ENCODE measurements around the gene GNG7.
A peak's percentile ranks its signal among the peaks of the same experiment; 100 is the strongest.

The GNG7 gene

DNA sequence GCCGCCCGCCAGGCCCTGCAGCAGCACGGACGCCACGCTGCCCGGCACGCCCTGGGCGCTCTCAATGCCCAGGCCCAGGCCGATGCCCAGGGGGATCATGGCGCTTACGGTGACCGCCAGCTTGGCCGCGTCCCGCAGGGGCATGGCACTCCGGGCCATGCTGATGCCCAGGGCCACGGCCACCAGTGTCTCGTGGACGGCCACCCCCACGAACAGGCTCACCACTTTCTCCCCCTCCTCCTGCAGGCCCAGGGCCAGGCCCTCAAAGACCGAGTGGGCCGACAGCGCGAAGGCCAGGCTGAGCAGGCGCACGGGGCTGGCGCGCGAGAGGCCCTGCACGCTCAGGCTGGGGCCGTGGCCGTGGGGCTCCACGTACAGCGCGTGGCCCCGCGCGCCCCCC is 30.4 kb upstream of the GNG7 start:
- POLR2A ChIA-PET, result no interaction called here
- DNase-seq, result no peak
- Histone ChIP-seq H3K4me3 (ENCODE audit: control insufficient read depth in 1 of 7, extremely low read depth in 1 of 7, insufficient read depth in 4 of 7, low read depth in 2 of 7, low read length in 6 of 7) (no peak overlapping the region), H3K9me3 (ENCODE audit: control extremely low read depth in 1 of 5, control insufficient read depth in 4 of 5, insufficient read depth in 2 of 5, low read depth in 1 of 5, low read length in 4 of 5) (peaks cover 0 to 6% (median 4%) of the 10 kb centered on the region in 5 experiments), H3K27me3 (replicated peaks in 2 of 5; ENCODE audit: control insufficient read depth in 4 of 5, insufficient read depth in 5 of 5, low read length in 4 of 5) (no peaks in the 10 kb centered on the region), H3K4me1 (ENCODE audit: control extremely low read depth in 1 of 4, control insufficient read depth in 4 of 4, insufficient read depth in 4 of 4, low read length in 3 of 4) (peaks cover 0 to 27% (median 8%) of the 10 kb centered on the region in 4 experiments), H3K36me3 (ENCODE audit: control insufficient read depth in 4 of 4, insufficient read depth in 4 of 4, low read length in 3 of 4) (peaks cover 10 to 65% (median 53%) of the 10 kb centered on the region in 4 experiments), H3K27ac (ENCODE audit: insufficient read depth in 1 of 2, low read depth in 1 of 2, low read length in 2 of 2, poor library complexity in 1 of 2, severe bottlenecking in 2 of 2) (no peak overlapping the region)
- 94% methylated on average over 33 of the region's 38 CpGs for WGBS (ENCODE audit: insufficient coverage)
- CTCF ChIA-PET, result no interaction called here

- peaks cover 0 to 24% (median 6%) of the 10 kb centered on the region in 4 experiments for H3K4me1 ChIP-seq (ENCODE audit: control extremely low read depth in 1 of 4, control insufficient read depth in 4 of 4, insufficient read depth in 4 of 4, low read length in 3 of 4)
- peaks cover 10 to 65% (median 52%) of the 10 kb centered on the region in 4 experiments for H3K36me3 ChIP-seq (ENCODE audit: control insufficient read depth in 4 of 4, insufficient read depth in 4 of 4, low read length in 3 of 4)
- no peak for DNase-seq
- H3K27me3 ChIP-seq (replicated peaks in 2 of 5; ENCODE audit: control insufficient read depth in 4 of 5, insufficient read depth in 5 of 5, low read length in 4 of 5), result no peaks in the 10 kb centered on the region
- H3K4me3 ChIP-seq (ENCODE audit: control insufficient read depth in 1 of 7, extremely low read depth in 1 of 7, insufficient read depth in 4 of 7, low read depth in 2 of 7, low read length in 6 of 7), result no peak overlapping the region
- POLR2A ChIA-PET, result no interaction called here
- CTCF ChIA-PET, result interaction anchor here (0.9 kb wide), 1 partner anchor 140 kb away, joined by 3 read pairs; no protein-coding TSS in a partner anchor
- no peak overlapping the region for H3K27ac ChIP-seq (ENCODE audit: insufficient read depth in 1 of 2, low read depth in 1 of 2, low read length in 2 of 2, poor library complexity in 1 of 2, severe bottlenecking in 2 of 2)
- 96% methylated on average over 21 of the region's 33 CpGs for WGBS (ENCODE audit: insufficient coverage)
- H3K9me3 ChIP-seq (ENCODE audit: control extremely low read depth in 1 of 5, control insufficient read depth in 4 of 5, insufficient read depth in 2 of 5, low read depth in 1 of 5, low read length in 4 of 5), result peaks cover 0 to 6% (median 4%) of the 10 kb centered on the region in 5 experiments
Observed at GRCh38 chr19:2732157-2732725, 29.7 kb upstream of the GNG7 start.

- 94% methylated on average over 36 of the region's 41 CpGs for WGBS (ENCODE audit: insufficient coverage)
- Histone ChIP-seq H3K4me3 (ENCODE audit: control insufficient read depth in 1 of 7, extremely low read depth in 1 of 7, insufficient read depth in 4 of 7, low read depth in 2 of 7, low read length in 6 of 7) (no peak overlapping the region), H3K4me1 (ENCODE audit: control extremely low read depth in 1 of 4, control insufficient read depth in 4 of 4, insufficient read depth in 4 of 4, low read length in 3 of 4) (peaks cover 0 to 23% (median 12%) of the 10 kb centered on the region in 4 experiments), H3K9me3 (ENCODE audit: control extremely low read depth in 1 of 5, control insufficient read depth in 4 of 5, insufficient read depth in 2 of 5, low read depth in 1 of 5, low read length in 4 of 5) (peaks cover 0 to 2% (median 1%) of the 10 kb centered on the region in 5 experiments), H3K36me3 (ENCODE audit: control insufficient read depth in 4 of 4, insufficient read depth in 4 of 4, low read length in 3 of 4) (peaks cover 7 to 56% (median 44%) of the 10 kb centered on the region in 4 experiments), H3K27ac (ENCODE audit: insufficient read depth in 1 of 2, low read depth in 1 of 2, low read length in 2 of 2, poor library complexity in 1 of 2, severe bottlenecking in 2 of 2) (no peak overlapping the region), H3K27me3 (replicated peaks in 2 of 5; ENCODE audit: control insufficient read depth in 4 of 5, insufficient read depth in 5 of 5, low read length in 4 of 5) (no peaks in the 10 kb centered on the region)
- no peak for DNase-seq
- ChIA-PET CTCF (interaction anchor here (0.7 to 0.9 kb wide), 2 partner anchors 8 to 141 kb away, joined by 3 read pairs; no protein-coding TSS in a partner anchor), POLR2A (no interaction called here)
Observed at GRCh38 chr19:2731181-2731995, 28.9 kb upstream of the GNG7 start.

DNA sequence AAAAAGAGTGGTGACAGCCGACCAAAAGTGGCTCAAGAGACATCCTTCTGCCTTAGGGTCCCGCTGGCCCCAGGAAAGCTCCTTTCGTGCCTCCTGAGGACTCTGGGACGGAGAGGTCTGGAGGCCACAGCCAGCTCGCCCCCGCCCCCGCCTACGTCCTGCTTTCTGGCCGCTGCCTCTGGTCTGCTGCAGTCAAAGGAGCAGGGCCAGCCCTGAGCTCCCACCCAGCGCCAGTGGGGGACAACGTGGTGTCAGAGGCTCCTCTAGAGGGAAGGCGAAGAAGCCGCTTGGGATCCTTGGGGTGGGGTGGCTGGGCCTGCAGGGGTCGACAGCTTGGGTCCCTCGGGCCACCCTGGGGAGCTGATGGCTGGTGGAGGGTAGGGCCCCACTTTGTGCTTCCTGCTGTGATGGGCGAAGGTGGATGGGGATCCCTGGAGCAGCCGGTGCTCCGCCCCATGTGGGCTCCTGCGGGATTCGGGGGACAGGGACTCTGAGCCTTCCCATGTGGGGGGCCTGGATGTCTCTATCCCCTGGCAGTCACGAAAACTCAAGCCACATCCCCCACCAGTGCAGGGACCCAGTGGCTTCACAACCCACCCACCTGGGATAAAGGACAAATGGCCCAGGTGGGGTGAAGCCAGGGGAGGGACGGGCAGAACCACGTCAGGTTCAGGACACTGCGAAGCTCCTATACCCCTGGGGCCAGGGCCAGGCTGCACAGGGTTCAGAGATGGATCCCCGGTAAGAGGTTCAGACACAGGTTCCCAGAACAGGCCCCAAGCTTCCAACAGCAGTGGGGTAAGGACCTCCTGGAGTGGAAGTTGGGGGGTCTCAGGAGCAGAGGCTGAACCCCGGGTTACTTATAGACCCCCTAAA is 27.7 kb upstream of the GNG7 start:
- whole genome bisulfite sequencing (ENCODE audit: insufficient coverage), result 98% methylated on average over 13 of the region's 26 CpGs
- peaks cover 2 to 44% (median 32%) of the 10 kb centered on the region in 4 experiments for H3K36me3 ChIP-seq (ENCODE audit: control insufficient read depth in 4 of 4, insufficient read depth in 4 of 4, low read length in 3 of 4)
- POLR2A ChIA-PET, result interaction anchor here (0.6 kb wide), 1 partner anchor 789 kb away, joined by 3 read pairs; no protein-coding TSS in a partner anchor
- peaks cover 0 to 18% (median 13%) of the 10 kb centered on the region in 4 experiments for H3K4me1 ChIP-seq (ENCODE audit: control extremely low read depth in 1 of 4, control insufficient read depth in 4 of 4, insufficient read depth in 4 of 4, low read length in 3 of 4)
- H3K4me3 ChIP-seq (ENCODE audit: control insufficient read depth in 1 of 7, extremely low read depth in 1 of 7, insufficient read depth in 4 of 7, low read depth in 2 of 7, low read length in 6 of 7), result no peak overlapping the region
- H3K9me3 ChIP-seq (ENCODE audit: control extremely low read depth in 1 of 5, control insufficient read depth in 4 of 5, insufficient read depth in 2 of 5, low read depth in 1 of 5, low read length in 4 of 5), result no peaks in the 10 kb centered on the region
- no peaks in the 10 kb centered on the region for H3K27me3 ChIP-seq (replicated peaks in 2 of 5; ENCODE audit: control insufficient read depth in 4 of 5, insufficient read depth in 5 of 5, low read length in 4 of 5)
- CTCF ChIA-PET, result no interaction called here
- DNase-seq, result no peak
- H3K27ac ChIP-seq (ENCODE audit: insufficient read depth in 1 of 2, low read depth in 1 of 2, low read length in 2 of 2, poor library complexity in 1 of 2, severe bottlenecking in 2 of 2), result no peak overlapping the region

- Histone ChIP-seq H3K4me1 (ENCODE audit: control extremely low read depth in 1 of 4, control insufficient read depth in 4 of 4, insufficient read depth in 4 of 4, low read length in 3 of 4) (peaks cover 0 to 18% (median 12%) of the 10 kb centered on the region in 4 experiments), H3K27me3 (replicated peaks in 2 of 5; ENCODE audit: control insufficient read depth in 4 of 5, insufficient read depth in 5 of 5, low read length in 4 of 5) (no peaks in the 10 kb centered on the region), H3K36me3 (ENCODE audit: control insufficient read depth in 4 of 4, insufficient read depth in 4 of 4, low read length in 3 of 4) (peaks cover 2 to 31% (median 19%) of the 10 kb centered on the region in 4 experiments), H3K4me3 (ENCODE audit: control insufficient read depth in 1 of 7, extremely low read depth in 1 of 7, insufficient read depth in 4 of 7, low read depth in 2 of 7, low read length in 6 of 7) (no peak overlapping the region), H3K9me3 (ENCODE audit: control extremely low read depth in 1 of 5, control insufficient read depth in 4 of 5, insufficient read depth in 2 of 5, low read depth in 1 of 5, low read length in 4 of 5) (no peaks in the 10 kb centered on the region), H3K27ac (ENCODE audit: insufficient read depth in 1 of 2, low read depth in 1 of 2, low read length in 2 of 2, poor library complexity in 1 of 2, severe bottlenecking in 2 of 2) (no peak overlapping the region)
- ChIA-PET POLR2A (no interaction called here), CTCF (interaction anchor here (1.0 kb wide), 1 partner anchor 14 kb away, joined by 3 read pairs; no protein-coding TSS in a partner anchor)
- WGBS (ENCODE audit: insufficient coverage), result 96% methylated on average over 22 of the region's 23 CpGs
- DNase-seq, result peak in 1 of 3 donors; percentile 35
Observed at GRCh38 chr19:2728783-2729387, 26.4 kb upstream of the GNG7 start.

DNA sequence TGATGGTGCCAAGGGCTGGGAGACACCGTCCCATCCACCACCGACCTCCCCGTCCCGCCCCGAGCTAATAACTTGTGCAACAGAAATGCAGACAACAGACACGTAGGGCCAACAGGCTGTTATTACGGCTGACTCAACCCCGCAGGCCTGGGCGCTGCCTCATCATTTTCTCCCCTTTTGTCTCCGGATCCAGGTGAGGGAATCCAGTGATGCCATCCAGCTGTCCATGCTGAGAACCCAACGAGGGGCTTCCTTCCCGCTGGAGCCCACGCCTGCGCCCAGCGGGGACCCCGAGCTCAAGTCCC is 25.1 kb upstream of the GNG7 start:
- Histone ChIP-seq H3K4me3 (ENCODE audit: control insufficient read depth in 1 of 7, extremely low read depth in 1 of 7, insufficient read depth in 4 of 7, low read depth in 2 of 7, low read length in 6 of 7) (no peak overlapping the region), H3K27me3 (replicated peaks in 2 of 5; ENCODE audit: control insufficient read depth in 4 of 5, insufficient read depth in 5 of 5, low read length in 4 of 5) (no peaks in the 10 kb centered on the region), H3K4me1 (ENCODE audit: control extremely low read depth in 1 of 4, control insufficient read depth in 4 of 4, insufficient read depth in 4 of 4, low read length in 3 of 4) (peaks cover 0 to 20% (median 15%) of the 10 kb centered on the region in 4 experiments), H3K9me3 (ENCODE audit: control extremely low read depth in 1 of 5, control insufficient read depth in 4 of 5, insufficient read depth in 2 of 5, low read depth in 1 of 5, low read length in 4 of 5) (no peaks in the 10 kb centered on the region), H3K27ac (ENCODE audit: insufficient read depth in 1 of 2, low read depth in 1 of 2, low read length in 2 of 2, poor library complexity in 1 of 2, severe bottlenecking in 2 of 2) (no peak overlapping the region), H3K36me3 (ENCODE audit: control insufficient read depth in 4 of 4, insufficient read depth in 4 of 4, low read length in 3 of 4) (peaks cover 0 to 19% (median 10%) of the 10 kb centered on the region in 4 experiments)
- no peak for DNase-seq
- ChIA-PET CTCF (interaction anchor here (0.7 to 1.6 kb wide), 6 partner anchors 12 to 79 kb away, joined by 3 to 6 read pairs (median 3); no protein-coding TSS in a partner anchor), POLR2A (interaction anchor here (0.9 to 1.4 kb wide), 3 partner anchors 10 to 22 kb away, joined by 3 to 5 read pairs (median 3); no protein-coding TSS in a partner anchor)
- 88% methylated on average over 16 of the region's 16 CpGs for WGBS (ENCODE audit: insufficient coverage)
